Measurements from ENCODE around the gene CD58.

DNA sequence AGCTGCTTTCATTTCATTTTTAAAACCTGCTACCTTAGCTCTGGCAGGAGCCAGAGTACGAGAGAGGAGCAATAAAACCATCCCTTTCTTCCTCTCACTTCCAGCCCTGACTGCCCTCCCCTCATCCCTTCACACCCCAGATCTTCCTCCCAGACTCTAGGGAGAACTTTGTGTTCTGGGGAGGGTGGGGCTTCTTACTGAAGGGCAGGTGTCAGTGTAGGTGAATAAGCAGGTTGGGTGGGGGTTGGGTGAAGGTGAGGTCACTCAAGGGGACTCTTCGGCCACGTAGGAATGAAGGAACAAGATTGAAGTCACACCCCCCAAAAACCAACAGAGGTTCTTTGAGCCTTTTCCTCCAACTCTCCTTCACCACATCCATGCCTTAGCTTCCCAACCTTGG lies 88.9 kb downstream of the CD58 start:
- TF ChIP-seq, protein P1, sequence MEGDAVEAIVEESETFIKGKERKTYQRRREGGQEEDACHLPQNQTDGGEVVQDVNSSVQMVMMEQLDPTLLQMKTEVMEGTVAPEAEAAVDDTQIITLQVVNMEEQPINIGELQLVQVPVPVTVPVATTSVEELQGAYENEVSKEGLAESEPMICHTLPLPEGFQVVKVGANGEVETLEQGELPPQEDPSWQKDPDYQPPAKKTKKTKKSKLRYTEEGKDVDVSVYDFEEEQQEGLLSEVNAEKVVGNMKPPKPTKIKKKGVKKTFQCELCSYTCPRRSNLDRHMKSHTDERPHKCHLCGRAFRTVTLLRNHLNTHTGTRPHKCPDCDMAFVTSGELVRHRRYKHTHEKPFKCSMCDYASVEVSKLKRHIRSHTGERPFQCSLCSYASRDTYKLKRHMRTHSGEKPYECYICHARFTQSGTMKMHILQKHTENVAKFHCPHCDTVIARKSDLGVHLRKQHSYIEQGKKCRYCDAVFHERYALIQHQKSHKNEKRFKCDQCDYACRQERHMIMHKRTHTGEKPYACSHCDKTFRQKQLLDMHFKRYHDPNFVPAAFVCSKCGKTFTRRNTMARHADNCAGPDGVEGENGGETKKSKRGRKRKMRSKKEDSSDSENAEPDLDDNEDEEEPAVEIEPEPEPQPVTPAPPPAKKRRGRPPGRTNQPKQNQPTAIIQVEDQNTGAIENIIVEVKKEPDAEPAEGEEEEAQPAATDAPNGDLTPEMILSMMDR (IDR thresholded peaks at IDR 0.05), result no peak
- TF ChIP-seq POLR2A (IDR thresholded peaks at IDR 0.05), result no peak
